ENCODE results near the gene SERF1A.
"Not testable (repeated sequence)": the region's sequence is repeated elsewhere in the genome, so short reads cannot be mapped to it uniquely, and the experiment has no call there.

DNA sequence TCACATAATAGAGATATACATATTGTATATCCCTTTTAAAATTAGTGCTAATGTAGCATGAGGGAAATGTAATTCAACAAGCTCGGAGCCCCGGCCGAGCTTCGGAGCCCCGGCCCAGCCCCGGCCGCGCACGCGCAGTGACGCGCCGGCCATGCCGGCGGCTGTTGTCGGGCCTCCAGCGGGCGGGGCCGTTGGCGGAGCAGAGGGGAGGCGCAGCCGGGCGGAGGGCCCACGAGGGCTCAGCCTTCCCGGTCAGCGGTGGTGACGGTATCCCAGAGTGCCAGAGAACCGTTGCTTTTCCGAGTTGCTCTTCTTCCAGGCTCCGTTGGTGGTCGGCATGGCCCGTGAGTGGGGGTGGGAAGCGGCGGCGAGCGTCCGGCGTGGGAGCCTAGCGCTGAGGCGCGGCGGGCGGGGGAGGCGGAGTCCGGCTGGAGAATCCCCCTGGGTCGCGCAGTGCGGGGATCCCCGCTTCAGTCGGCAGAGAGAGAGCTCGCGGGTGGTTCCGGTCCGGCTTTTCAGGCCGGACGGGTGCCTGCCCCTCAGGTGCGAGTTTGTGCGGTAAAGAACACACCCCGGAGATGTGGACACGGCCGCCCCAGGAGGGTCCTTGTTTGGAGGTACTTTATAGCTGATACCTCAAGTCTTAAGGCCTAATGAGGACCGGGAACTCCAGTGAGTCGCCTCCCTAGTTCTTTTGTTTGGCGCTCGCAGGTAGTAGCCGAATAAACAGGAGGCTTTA is at the start of gene SERF1A:
- not testable (repeated sequence) for TF ChIP-seq POLR2A (IDR thresholded peaks at IDR 0.05; ENCODE audit: low read depth); POLR2AphosphoS5 (IDR thresholded peaks at IDR 0.05)
- TF ChIP-seq, protein P1, sequence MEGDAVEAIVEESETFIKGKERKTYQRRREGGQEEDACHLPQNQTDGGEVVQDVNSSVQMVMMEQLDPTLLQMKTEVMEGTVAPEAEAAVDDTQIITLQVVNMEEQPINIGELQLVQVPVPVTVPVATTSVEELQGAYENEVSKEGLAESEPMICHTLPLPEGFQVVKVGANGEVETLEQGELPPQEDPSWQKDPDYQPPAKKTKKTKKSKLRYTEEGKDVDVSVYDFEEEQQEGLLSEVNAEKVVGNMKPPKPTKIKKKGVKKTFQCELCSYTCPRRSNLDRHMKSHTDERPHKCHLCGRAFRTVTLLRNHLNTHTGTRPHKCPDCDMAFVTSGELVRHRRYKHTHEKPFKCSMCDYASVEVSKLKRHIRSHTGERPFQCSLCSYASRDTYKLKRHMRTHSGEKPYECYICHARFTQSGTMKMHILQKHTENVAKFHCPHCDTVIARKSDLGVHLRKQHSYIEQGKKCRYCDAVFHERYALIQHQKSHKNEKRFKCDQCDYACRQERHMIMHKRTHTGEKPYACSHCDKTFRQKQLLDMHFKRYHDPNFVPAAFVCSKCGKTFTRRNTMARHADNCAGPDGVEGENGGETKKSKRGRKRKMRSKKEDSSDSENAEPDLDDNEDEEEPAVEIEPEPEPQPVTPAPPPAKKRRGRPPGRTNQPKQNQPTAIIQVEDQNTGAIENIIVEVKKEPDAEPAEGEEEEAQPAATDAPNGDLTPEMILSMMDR (IDR thresholded peaks at IDR 0.05): not testable (repeated sequence)
